ENCODE results near the gene WDR5.

Gene WDR5

DNA sequence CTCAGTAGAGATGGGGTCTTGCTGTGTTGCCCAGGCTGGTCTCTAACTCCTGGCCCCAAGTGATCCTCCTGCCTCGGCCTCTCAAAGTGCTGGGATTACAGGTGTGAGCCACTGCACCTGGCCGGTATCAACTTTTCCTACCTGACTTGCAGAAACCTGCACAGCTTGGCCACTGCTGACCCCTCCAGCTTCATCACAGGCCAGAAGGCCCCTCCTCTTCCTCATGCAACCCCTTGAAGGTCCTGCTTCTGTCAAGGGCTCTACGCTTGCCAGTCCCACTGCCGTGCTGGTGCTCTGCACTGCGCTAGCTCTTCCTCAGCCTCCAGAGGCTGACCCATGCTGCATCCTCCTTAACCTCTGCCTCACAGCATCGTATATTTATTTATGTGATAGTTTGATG lies 61.0 kb downstream of the WDR5 start:
- Mint-ChIP-seq H3K27me3 (no peaks in the 10 kb centered on the region), H3K36me3 (no peaks in the 10 kb centered on the region), H3K4me3 (no peak overlapping the region), H3K9me3 (no peaks in the 10 kb centered on the region), H3K27ac (no peak overlapping the region), H3K4me1 (peaks cover 11% of the 10 kb centered on the region)

DNA sequence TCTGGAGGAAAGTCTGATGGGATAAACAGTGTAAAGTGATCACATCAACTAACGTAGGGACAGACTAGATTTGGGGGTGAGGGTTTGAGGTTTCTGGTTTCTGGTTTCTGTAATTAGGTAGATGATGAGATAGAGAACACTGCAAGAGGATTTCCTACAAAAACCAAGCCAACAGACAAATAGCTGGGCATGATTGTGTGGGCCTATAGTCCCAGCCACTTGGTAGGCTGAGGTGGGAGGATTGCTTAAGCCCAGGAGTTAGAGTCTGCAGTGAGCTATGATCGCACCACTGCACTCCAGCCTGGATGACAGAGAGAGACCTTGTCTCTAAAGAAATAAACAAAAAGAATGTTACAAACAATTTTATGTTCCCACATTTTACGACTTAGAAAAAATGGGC lies 62.9 kb downstream of the WDR5 start:
- Mint-ChIP-seq H3K36me3 (peaks cover 1% of the 10 kb centered on the region), H3K9me3 (peaks cover 3% of the 10 kb centered on the region), H3K4me3 (no peak overlapping the region), H3K27ac (no peak overlapping the region), H3K4me1 (peaks cover 11% of the 10 kb centered on the region), H3K27me3 (no peaks in the 10 kb centered on the region)

DNA sequence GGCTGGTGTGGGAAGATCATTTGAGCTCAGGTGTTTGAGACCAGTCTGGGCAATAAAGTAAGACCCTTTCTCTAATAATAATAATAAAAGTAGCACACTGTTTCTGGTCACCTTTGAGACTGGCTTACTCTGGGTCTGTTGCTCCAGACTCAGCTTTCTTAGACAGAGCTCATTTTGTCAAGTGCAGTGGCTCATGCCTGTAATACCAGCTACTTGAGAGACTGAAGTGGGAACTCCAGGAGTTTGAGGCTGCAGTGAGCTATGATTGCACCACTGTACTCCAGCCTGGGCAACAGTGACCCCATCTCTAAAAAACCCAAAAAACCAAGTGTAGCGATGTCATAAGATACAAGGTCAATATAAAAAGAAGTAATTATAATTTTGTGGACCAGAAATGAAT lies 64.8 kb downstream of the WDR5 start:
- Mint-ChIP-seq H3K9me3 (peaks cover 6% of the 10 kb centered on the region), H3K27me3 (no peaks in the 10 kb centered on the region), H3K4me3 (no peak overlapping the region), H3K4me1 (peaks cover 5% of the 10 kb centered on the region), H3K27ac (no peak overlapping the region), H3K36me3 (peaks cover 2% of the 10 kb centered on the region)

DNA sequence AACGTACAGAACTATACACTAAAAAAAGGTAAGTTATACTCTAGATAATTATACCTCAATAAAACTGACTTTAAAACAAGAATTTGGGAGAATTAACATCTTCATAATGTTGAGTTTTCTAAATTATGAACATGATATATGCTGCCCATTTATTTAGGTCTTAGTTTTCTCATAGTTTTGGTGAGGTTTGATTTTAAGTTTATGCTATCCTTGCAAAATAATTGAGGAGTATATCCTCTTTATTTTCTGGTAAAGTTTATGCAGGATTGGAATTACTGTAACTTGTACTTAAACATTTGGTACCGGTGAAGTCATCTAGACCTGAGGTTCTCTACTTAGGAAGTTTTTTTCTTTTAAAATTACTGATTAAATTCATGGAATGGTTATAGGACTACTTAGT lies 67.3 kb downstream of the WDR5 start:
- H3K27me3 Mint-ChIP-seq, result no peaks in the 10 kb centered on the region
- H3K4me3 Mint-ChIP-seq, result no peak overlapping the region
- H3K9me3 Mint-ChIP-seq, result peaks cover 6% of the 10 kb centered on the region
- H3K27ac Mint-ChIP-seq, result no peak overlapping the region
- H3K36me3 Mint-ChIP-seq, result peaks cover 2% of the 10 kb centered on the region
- no peaks in the 10 kb centered on the region for H3K4me1 Mint-ChIP-seq

DNA sequence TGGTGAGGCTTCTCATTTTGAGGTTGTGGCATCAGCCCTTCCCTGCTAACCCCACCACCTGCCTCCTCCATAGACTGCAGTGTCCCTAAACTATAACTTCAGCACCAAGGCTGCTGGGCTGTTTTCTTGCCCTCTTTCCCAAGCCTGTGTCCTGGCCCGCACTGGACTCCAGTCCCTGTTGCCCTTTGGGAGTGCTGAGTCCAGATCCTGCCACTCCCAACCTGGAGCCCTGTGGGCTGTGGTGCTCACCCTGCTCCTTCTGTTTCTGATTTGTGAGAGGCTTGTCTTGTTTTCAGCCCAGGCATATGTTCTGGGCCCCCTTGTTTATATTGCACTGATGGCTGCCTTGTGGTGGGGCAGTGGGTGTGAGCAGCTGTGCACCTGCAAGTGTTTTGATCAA lies 68.2 kb downstream of the WDR5 start:
- H3K27ac Mint-ChIP-seq, result no peak overlapping the region
- H3K27me3 Mint-ChIP-seq, result no peaks in the 10 kb centered on the region
- no peak overlapping the region for H3K4me3 Mint-ChIP-seq
- peaks cover 2% of the 10 kb centered on the region for H3K36me3 Mint-ChIP-seq
- peaks cover 6% of the 10 kb centered on the region for H3K9me3 Mint-ChIP-seq
- H3K4me1 Mint-ChIP-seq, result no peaks in the 10 kb centered on the region

DNA sequence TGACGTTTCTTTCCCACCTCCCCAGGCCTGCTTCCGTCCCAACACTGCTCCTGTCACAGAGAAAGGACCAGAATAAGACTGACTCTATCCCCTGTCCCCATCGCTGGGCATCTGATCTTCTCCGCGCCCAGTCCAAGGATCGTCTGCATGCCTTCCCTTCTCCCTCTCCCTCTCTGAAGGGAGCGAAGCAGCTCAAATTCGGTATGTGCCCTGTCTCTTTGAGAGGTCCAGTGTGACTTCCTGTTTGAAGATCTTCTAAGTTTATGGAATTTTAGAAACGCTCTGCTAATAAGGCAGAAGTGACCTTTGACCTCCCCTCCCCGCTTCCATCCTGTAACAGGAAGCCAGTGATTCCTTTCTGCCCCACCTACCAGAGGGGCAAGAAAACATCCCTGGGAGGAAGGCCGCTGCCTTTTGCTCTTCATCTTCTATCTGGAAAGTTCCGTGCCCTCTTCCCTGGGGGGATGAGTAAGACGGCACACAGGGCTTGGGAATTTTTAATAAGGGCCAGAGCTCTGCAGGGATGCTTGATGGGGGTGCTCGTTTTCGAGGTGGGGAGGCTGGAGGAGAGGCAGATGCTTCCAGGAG lies 69.2 kb downstream of the WDR5 start:
- H3K27me3 Mint-ChIP-seq, result no peaks in the 10 kb centered on the region
- peaks cover 2% of the 10 kb centered on the region for H3K36me3 Mint-ChIP-seq
- peaks cover 6% of the 10 kb centered on the region for H3K9me3 Mint-ChIP-seq
- H3K4me1 Mint-ChIP-seq, result no peaks in the 10 kb centered on the region
- H3K27ac Mint-ChIP-seq, result no peak overlapping the region
- no peak overlapping the region for H3K4me3 Mint-ChIP-seq

DNA sequence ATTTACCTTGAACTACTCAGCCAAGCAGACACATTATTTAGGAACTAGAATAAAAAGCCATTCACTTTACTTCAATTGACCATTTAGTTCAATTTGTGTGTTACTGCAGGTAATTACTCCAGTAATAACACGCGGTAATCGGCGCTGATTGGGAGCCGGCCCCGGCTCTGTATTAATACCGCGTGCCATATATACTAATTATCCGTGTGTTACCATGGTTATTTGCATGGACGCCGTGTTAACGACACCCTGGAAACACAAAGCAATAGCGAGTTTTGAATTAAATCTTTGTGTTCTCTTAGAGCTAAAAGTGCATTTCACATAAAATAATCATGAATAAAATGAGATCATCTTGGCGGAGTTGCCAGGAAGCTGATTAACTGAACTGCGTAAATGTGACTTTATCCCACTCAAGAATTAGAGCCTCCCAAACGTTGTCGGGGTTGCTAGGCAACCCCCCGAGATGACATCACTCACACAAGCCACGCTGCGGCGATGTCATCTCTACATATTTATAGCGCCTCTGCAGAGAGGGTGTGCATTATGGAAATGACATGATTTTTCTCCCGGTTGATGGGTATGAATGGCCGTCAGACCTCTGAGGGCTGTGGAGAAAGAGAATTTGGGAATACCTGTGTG lies 69.9 kb downstream of the WDR5 start:
- Mint-ChIP-seq H3K27ac (no peak overlapping the region), H3K4me1 (no peaks in the 10 kb centered on the region), H3K9me3 (peaks cover 6% of the 10 kb centered on the region), H3K4me3 (no peak overlapping the region), H3K27me3 (no peaks in the 10 kb centered on the region), H3K36me3 (peaks cover 2% of the 10 kb centered on the region)

DNA sequence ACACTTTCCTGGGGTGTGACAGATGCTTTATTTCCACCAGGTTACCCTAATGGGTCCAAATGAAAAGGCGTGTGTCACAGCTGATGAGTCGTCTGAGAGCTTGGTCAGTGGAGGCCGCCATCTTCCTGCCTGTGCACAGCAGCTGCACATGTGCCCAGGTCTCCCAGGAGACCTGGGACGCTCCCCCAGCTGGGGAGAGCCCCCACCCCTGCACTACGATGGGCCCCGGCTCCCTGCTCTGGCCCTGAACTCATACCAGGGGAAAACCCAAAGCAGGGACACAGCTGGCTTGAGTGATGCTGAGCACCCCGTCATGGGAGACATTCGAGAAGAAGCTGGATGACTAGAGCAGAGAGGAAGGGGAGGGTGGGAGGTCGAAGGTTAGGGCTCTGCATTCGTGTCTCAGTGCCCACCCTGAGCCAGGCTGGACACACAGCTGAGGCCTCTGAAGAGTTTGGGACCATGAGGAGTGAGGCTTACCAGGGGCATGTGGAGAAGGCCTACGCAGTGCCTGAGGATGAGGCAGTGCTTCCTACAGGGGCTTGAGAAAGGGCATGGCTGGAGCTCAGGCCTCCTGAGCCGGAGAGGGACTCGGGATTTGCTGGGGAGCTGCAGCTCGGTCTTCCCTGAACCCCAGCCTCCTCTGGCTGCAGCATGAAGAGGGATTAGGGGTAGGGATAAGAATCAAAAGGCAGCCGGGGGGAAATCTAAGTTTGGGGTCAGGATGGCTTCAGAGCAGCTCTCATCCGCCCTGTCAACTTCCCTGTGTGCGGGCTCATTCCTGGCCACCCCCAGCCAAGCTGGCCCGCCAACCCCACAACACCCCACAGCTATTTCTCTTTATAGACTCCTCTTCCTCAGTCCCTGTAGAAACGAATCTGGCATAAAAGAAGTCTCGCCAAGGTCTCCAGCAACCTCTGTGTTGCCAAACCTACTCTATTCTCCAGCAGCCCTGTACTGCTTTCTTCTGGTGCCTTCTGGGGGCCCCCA lies 70.7 kb downstream of the WDR5 start:
- Mint-ChIP-seq H3K4me1 (no peaks in the 10 kb centered on the region), H3K36me3 (peaks cover 2% of the 10 kb centered on the region), H3K4me3 (no peak overlapping the region), H3K9me3 (peaks cover 6% of the 10 kb centered on the region), H3K27ac (no peak overlapping the region), H3K27me3 (no peaks in the 10 kb centered on the region)

DNA sequence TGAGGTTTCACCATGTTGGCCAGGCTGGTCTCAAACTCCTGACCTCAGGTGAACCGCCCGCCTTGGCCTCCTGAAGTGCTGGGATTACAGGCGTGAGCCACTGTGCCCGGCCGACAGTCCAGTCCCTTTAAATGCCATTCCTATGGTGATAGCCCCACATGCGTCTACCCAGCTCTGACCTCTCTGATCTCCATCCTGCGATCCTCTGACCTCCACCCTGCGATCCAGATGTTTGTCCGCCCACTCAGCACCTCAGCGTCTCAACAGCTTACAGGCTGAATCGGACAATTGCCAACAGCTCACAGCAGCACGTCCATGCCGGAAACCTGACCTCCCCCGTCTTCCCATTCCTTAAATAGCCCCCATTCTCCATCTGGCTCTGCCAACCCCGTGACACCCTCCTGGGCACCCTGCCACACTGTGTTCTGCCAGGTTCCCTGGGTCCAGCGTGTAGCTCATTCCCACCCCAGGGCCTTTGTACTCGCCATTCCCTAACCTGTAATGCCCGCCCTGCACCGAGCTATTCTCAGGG lies 72.5 kb downstream of the WDR5 start:
- Mint-ChIP-seq H3K9me3 (peaks cover 6% of the 10 kb centered on the region), H3K27ac (no peak overlapping the region), H3K36me3 (peaks cover 2% of the 10 kb centered on the region), H3K4me1 (no peaks in the 10 kb centered on the region), H3K4me3 (no peak overlapping the region), H3K27me3 (no peaks in the 10 kb centered on the region)

DNA sequence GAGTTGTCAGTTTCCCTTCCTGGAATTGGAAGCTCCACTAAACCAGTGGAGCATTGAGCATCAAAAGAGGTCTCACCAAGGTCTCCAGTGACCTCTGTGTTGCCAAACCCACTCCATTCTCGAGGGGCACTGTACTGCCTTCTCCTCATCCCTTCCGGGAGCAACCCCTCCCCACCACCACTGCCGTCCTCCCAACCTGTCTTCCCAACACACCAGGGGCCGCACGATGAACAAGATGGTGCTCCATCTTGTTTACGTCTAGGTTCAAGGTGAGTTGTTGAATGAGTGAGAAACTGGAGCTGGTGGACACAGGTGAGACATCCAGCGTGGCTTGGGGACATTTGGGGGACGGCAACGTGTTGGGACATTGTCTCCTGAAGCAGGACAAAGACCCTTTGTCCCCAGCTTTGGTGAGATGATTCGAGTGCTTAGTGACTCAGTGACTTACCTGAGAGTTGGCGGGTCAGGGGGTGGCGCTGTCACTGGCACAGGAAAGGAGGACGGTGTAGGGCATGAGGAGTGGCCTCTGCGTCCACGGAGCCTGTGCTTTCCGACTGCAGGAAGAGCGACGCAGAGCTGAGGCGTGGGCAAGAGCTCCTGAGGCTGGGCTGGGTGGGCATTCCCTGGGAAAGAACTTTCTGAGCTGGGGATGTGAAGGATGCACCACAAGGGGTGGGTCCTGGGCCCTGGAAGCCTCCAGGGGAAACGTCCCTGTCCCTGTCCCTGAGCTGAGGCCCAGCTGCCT lies 73.3 kb downstream of the WDR5 start:
- no peaks in the 10 kb centered on the region for H3K4me1 Mint-ChIP-seq
- H3K27ac Mint-ChIP-seq, result no peak overlapping the region

More for the DNA sequence above, 73.3 kb downstream of the WDR5 start:
- no peak overlapping the region for H3K4me3 Mint-ChIP-seq
- H3K27me3 Mint-ChIP-seq, result no peaks in the 10 kb centered on the region
- H3K9me3 Mint-ChIP-seq, result no peaks in the 10 kb centered on the region
- no peaks in the 10 kb centered on the region for H3K36me3 Mint-ChIP-seq

Data from activated naive CD4-positive, alpha-beta T cell treated with anti-CD3 and anti-CD28 coated beads, Interleukin-2, amount 50 U/mL, for 24 hours (primary cell).